Naive thymus-derived CD8-positive, alpha-beta T cell (primary cell): Measurements from ENCODE around the gene KRT81. TPM values are rescaled to one million over a fixed set of nuclear protein-coding genes. Genes with fewer than 3 reads are reported as not detected.
A peak's percentile ranks its signal among the peaks of the same experiment; 100 is the strongest.
"Not testable (repeated sequence)": the region's sequence is repeated elsewhere in the genome, so short reads cannot be mapped to it uniquely, and the experiment has no call there.

ENCODE experiments used
- ATAC-seq, 2 donors: fragments of 150-1000 bp; cut with Tn5 transposase in 1 of 2; sonication (Bioruptor Pico), chemical (Tn5 transposase) in 1 of 2; 1 replicate in 1 of 2; 2 replicates in 1 of 2; pipeline ENCODE4 v1.10.0; 2021; ENCODE audit warnings: mild to moderate bottlenecking in 2 of 2, moderate library complexity in 2 of 2
- POLR2A ChIA-PET: fragments of 350-600 bp; sonication (Branson Sonifier 250); formaldehyde crosslinking; loops from one replicate; lab custom pipeline; 2021; ENCODE audit warnings: antibody characterized with exemption; lab: Charles Lee
- DNase-seq, 10 donors: peaks; one replicate each; pipeline versions ENCODE4 v3.0.0 to v3.0.0-alpha.2; 2020 to 2022
- H3K27ac Mint-ChIP-seq, 10 donors: one replicate each; pipeline ENCODE4 v1.8.0; 2020 to 2022; ENCODE audit warnings: mild to moderate bottlenecking in 10 of 10, mixed read lengths in 10 of 10, moderate library complexity in 4 of 10, inconsistent platforms in 1 of 10
- H3K27me3 Mint-ChIP-seq, 5 donors: one replicate each; pipeline ENCODE4 v1.8.0; 2021 to 2022; ENCODE audit warnings: mixed read lengths in 5 of 5
- H3K36me3 Mint-ChIP-seq, 3 donors: one replicate each; pipeline ENCODE4 v1.8.0; 2020 to 2022; ENCODE audit warnings: mixed read lengths in 3 of 3, mild to moderate bottlenecking in 2 of 3, inconsistent platforms in 1 of 3
- H3K4me1 Mint-ChIP-seq, 4 donors: one replicate each; pipeline ENCODE4 v1.8.0; 2021 to 2022; ENCODE audit warnings: mixed read lengths in 4 of 4
- H3K4me3 Mint-ChIP-seq, 10 donors: one replicate each; pipeline ENCODE4 v1.8.0; 2020 to 2022; ENCODE audit warnings: mild to moderate bottlenecking in 10 of 10, mixed read lengths in 10 of 10, moderate library complexity in 6 of 10, inconsistent platforms in 1 of 10
- H3K9me3 Mint-ChIP-seq, 9 donors: one replicate each; pipeline ENCODE4 v1.8.0; 2020 to 2022; ENCODE audit warnings: mixed read lengths in 9 of 9, mild to moderate bottlenecking in 3 of 9, inconsistent platforms in 1 of 9, moderate library complexity in 1 of 9
- polyA plus RNA-seq, 3 donors: library from polyadenylated mRNA; unstranded; fragments of 300-500 nt; fragmentation: Illumina TruSeq; gene quantifications; one replicate each; pipeline ENCODE4 v1.2.3, GENCODE V29; 2021
- total RNA-seq, 8 experiments: library from RNA in 2 of 8; stranded (reverse) in 2 of 8; gene quantifications; one replicate each; pipeline ENCODE4 v1.2.3 and lab custom pipeline; 2021 to 2026

Gene KRT81
- total and polyA plus RNA-seq, 5 experiments from 2014 or later = not detected

GRCh38 chr12:52245259-52245961, 45.9 kb downstream of the KRT81 start:
- DNase-seq (no peak), ATAC-seq (no peak)
- H3K4me3 Mint-ChIP-seq = no peak overlapping the region
- H3K27me3 Mint-ChIP-seq = peaks cover 8 to 45% (median 29%) of the 10 kb centered on the region in 5 donors
- POLR2A ChIA-PET = no interaction called here
- peaks cover 19 to 26% (median 21%) of the 10 kb centered on the region in 4 donors for H3K4me1 Mint-ChIP-seq
- H3K27ac Mint-ChIP-seq = peak overlapping the region in 2 of 10 donors; percentile 39 to 50
- H3K9me3 Mint-ChIP-seq = no peaks in the 10 kb centered on the region
- no peaks in the 10 kb centered on the region for H3K36me3 Mint-ChIP-seq

GRCh38 chr12:52244615-52244994, 46.7 kb downstream of the KRT81 start:
- ATAC-seq (no peak), DNase-seq (no peak)
- POLR2A ChIA-PET = no interaction called here
- no peaks in the 10 kb centered on the region for H3K36me3 Mint-ChIP-seq
- H3K27ac Mint-ChIP-seq = peak overlapping the region in 7 of 10 donors; percentile 22 to 92 (median 69)
- H3K9me3 Mint-ChIP-seq = no peaks in the 10 kb centered on the region
- H3K4me3 Mint-ChIP-seq = peak overlapping the region in 1 of 10 donors; percentile 65
- H3K27me3 Mint-ChIP-seq = peaks cover 4 to 38% (median 24%) of the 10 kb centered on the region in 5 donors
- peaks cover 14 to 21% (median 16%) of the 10 kb centered on the region in 4 donors for H3K4me1 Mint-ChIP-seq

DNA sequence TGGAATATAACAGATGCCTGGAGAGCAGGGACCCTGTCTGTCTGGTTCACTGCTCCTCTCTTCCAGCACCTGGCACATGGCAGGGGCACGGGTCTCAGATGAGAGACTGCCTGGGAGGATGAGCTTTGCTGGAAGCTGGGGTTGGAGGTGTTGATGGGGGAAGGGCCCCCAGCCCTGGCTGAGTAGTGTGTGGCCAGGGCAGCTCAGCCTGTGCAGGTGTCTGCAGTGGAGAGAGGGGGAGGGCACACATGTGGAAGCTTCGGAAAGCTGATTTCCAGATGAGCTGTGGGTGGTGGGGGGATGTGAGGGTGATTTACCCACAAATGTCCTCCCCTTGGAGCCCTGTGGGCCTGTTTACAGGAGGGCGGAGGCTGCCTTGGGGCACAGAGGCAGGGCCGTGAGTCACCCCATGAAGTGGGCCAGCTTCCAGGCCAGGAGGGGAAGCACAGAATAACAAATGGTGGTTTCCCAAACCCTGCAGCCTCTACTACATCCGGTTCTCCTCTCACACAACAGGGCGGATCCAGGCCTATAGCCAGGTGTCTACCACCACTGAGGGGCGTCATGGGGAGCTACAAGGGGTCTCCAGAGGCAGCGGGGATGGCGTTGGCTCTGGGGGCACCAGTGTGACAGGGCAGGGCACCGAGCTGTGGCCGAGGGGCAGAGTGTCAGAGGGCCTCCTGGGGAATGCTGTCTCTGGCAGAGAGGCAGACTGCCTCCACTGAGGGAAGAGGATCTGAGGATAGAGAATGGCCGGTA, 47.3 kb downstream of the KRT81 start:
- POLR2A ChIA-PET = no interaction called here
- peaks cover 11 to 20% (median 13%) of the 10 kb centered on the region in 4 donors for H3K4me1 Mint-ChIP-seq
- no peaks in the 10 kb centered on the region for H3K36me3 Mint-ChIP-seq
- H3K9me3 Mint-ChIP-seq = no peaks in the 10 kb centered on the region
- peaks cover 0 to 38% (median 19%) of the 10 kb centered on the region in 5 donors for H3K27me3 Mint-ChIP-seq
- DNase-seq (peak in 8 of 10 donors; percentile 16 to 80 (median 32)), ATAC-seq (peak; percentile 97 to 98)
- H3K27ac Mint-ChIP-seq = peak overlapping the region in 7 of 10 donors; percentile 34 to 92 (median 69)
- H3K4me3 Mint-ChIP-seq = peak overlapping the region in 4 of 10 donors; percentile 33 to 65 (median 40)

DNA sequence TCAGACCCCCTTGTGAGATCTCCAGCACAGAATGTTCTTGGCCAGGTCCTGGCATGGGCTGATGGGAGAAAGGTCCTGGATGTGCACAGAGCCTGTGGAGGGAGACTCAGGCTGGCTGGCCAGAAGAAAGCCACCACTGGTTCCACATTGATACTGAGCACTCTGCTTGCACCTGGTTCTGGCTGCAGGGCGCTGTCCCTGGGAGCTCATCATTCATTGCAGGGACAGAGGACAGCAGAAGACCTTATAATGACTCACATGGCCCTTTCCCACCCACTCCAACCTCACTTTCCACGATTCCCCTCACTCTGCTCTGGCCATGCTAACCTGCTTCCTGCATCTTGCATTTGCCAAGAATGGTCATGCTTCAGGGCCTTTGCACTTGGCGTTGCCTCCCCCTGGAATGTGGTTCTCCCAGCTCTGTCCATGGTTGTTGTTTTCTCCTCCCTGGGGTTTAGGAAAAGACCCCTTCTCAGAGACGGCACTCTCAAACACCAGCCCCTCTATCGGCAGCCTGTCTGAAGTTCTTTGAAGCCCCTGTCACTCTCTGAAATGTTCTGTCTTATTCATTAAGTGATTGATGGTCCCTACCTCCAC, 48.0 kb downstream of the KRT81 start:
- ATAC-seq (no peak), DNase-seq (no peak)
- peak overlapping the region in 3 of 10 donors; percentile 33 to 65 (median 45) for H3K4me3 Mint-ChIP-seq
- peaks cover 12 to 20% (median 13%) of the 10 kb centered on the region in 4 donors for H3K4me1 Mint-ChIP-seq
- POLR2A ChIA-PET = no interaction called here
- H3K9me3 Mint-ChIP-seq = no peaks in the 10 kb centered on the region
- H3K36me3 Mint-ChIP-seq = no peaks in the 10 kb centered on the region
- H3K27ac Mint-ChIP-seq = peak overlapping the region in 6 of 10 donors; percentile 7 to 92 (median 72)
- peaks cover 0 to 37% (median 13%) of the 10 kb centered on the region in 5 donors for H3K27me3 Mint-ChIP-seq

DNA sequence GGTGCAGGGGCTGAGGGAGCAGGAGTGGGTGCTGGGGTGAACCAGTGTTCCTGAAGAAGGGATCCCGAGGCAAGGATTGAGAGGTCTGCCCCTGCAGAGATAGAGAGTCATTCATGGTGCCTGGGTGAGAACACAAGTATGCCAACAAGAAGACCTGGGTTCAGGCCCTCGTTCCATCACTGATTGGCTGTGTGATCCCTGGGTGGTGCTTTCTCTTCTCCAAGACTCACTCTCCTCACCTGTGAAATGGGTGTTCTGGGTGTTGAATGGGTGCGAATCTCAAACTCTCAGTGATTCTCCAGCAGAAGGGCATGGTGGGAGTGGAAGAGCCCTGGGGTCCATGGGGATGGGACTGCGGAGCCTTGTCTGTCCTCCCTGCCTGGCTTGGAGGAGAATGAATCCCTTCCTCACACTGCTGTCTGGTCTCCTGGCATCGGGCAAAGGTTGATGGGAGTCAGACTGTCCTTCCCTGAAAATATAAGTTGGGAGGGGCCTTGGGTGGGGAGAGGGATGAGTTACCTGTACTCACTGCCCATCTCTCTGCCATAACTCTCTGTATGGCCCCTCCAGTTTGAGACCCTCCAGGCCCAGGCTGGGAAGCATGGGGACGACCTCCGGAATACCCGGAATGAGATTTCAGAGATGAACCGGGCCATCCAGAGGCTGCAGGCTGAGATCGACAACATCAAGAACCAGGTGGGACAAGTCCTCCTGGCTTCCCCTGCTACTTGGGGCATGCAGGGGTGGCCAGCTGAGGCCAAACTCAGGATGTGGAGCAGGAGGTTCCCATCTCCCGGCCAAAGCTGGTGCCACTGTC, 48.7 kb downstream of the KRT81 start:
- no peak for DNase-seq
- Mint-ChIP-seq H3K36me3 (no peaks in the 10 kb centered on the region), H3K4me1 (peaks cover 12 to 20% (median 13%) of the 10 kb centered on the region in 4 donors), H3K4me3 (no peak overlapping the region), H3K27me3 (peaks cover 0 to 30% (median 7%) of the 10 kb centered on the region in 5 donors), H3K27ac (peak overlapping the region in 2 of 10 donors; percentile 25 to 26), H3K9me3 (no peaks in the 10 kb centered on the region)
- ATAC-seq = no peak
- POLR2A ChIA-PET = no interaction called here

DNA sequence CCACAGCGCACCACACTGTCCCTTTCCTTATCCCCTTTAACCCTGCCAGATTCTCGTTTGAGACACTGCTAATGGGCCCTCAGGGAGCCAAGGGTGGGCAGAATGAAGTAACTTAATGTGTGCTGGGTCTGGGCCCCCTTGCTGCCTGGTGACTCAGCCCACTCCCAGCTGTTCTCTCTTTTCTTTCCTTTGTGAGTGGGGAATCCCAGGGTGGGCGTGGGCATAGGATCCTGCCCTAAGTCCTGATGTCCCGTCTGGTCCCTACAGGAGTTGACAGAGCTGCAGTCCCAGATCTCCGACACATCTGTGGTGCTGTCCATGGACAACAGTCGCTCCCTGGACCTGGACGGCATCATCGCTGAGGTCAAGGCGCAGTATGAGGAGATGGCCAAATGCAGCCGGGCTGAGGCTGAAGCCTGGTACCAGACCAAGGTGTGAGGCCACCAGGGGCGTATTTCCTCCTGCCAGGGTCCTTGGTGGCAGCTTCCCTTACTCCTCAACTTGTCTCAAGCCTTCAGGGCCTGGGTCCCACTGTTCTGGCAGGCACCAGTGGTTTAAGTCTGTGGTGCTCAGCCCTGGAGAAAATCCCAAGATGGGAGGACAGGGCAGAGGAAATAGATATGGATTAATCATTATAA, 50.0 kb downstream of the KRT81 start:
- Mint-ChIP-seq H3K9me3 (no peaks in the 10 kb centered on the region), H3K27me3 (peaks cover 0 to 18% (median 2%) of the 10 kb centered on the region in 5 donors), H3K36me3 (no peaks in the 10 kb centered on the region), H3K4me1 (peaks cover 12 to 20% (median 13%) of the 10 kb centered on the region in 4 donors), H3K4me3 (no peak overlapping the region), H3K27ac (no peak overlapping the region)
- DNase-seq (no peak), ATAC-seq (no peak)
- POLR2A ChIA-PET = no interaction called here

DNA sequence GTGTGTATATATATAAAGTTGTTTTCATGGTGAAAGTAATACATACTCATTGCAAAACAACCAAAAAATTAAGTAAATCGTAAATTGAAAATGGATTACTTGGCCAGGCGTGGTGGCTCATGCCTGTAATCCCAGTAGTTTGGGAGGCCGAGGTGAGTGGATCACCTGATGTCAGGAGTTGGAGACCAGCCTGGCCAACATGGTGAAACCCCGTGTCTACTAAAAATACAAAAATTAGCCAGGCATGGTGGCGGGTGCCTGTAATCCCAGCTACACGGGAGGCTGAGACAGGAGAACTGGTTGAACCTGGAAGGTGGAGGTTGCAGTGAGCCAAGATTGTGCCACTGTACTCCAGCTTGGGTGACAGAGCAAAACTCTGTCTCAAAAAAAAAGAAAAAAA, 51.1 kb downstream of the KRT81 start:
- POLR2A ChIA-PET, H3K4me3 Mint-ChIP-seq, DNase-seq, H3K36me3 Mint-ChIP-seq, ATAC-seq, H3K9me3 Mint-ChIP-seq, H3K27ac Mint-ChIP-seq: not testable (repeated sequence)
- Mint-ChIP-seq H3K27me3 (peaks cover 0 to 21% (median 5%) of the 10 kb centered on the region in 5 donors), H3K4me1 (peaks cover 12 to 20% (median 14%) of the 10 kb centered on the region in 4 donors)

DNA sequence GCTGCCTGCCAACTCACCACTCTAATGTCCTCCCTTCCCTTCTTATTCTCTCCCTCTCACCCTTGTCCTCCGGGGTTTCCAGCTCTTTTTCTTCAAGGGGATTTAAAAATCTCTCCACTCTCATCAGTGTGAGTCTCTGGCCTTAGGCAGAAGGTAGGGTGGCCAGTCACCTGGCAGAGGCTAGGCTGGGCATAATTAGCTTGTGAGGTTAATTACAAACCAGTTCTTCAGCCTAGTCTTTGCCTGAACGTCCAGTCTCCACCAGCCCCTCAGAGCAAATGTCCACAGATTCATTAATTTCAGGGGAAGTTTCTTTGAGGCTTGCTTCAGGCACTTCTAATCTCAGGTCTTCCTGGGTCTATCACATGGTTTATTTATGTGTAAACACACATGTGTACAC, 51.6 kb downstream of the KRT81 start:
- Mint-ChIP-seq H3K4me1 (peaks cover 12 to 15% (median 14%) of the 10 kb centered on the region in 4 donors), H3K4me3 (no peak overlapping the region), H3K27me3 (peaks cover 0 to 26% (median 6%) of the 10 kb centered on the region in 5 donors), H3K36me3 (no peaks in the 10 kb centered on the region), H3K27ac (no peak overlapping the region), H3K9me3 (no peaks in the 10 kb centered on the region)
- DNase-seq (no peak), ATAC-seq (no peak)
- POLR2A ChIA-PET = no interaction called here

- no peaks in the 10 kb centered on the region for H3K36me3 Mint-ChIP-seq
- H3K9me3 Mint-ChIP-seq = no peaks in the 10 kb centered on the region
Observed at GRCh38 chr12:52238916-52239646, 52.3 kb downstream of the KRT81 start.

GRCh38 chr12:52238207-52238840, 53.0 kb downstream of the KRT81 start:
- POLR2A ChIA-PET = no interaction called here
- H3K27ac Mint-ChIP-seq = no peak overlapping the region

More at GRCh38 chr12:52238916-52239646, 52.3 kb downstream of the KRT81 start:
- peaks cover 4 to 33% (median 12%) of the 10 kb centered on the region in 5 donors for H3K27me3 Mint-ChIP-seq
- DNase-seq = no peak
- no peak overlapping the region for H3K27ac Mint-ChIP-seq
- ATAC-seq = no peak
- H3K4me1 Mint-ChIP-seq = peaks cover 8 to 11% (median 10%) of the 10 kb centered on the region in 4 donors
- H3K4me3 Mint-ChIP-seq = peak overlapping the region in 1 of 10 donors; percentile 38
- POLR2A ChIA-PET = no interaction called here

More at GRCh38 chr12:52238207-52238840, 53.0 kb downstream of the KRT81 start:
- no peak overlapping the region for H3K4me3 Mint-ChIP-seq
- ATAC-seq (no peak), DNase-seq (no peak)
- peaks cover 4 to 40% (median 17%) of the 10 kb centered on the region in 5 donors for H3K27me3 Mint-ChIP-seq
- H3K9me3 Mint-ChIP-seq = no peaks in the 10 kb centered on the region
- peaks cover under 1 to 5% (median 4%) of the 10 kb centered on the region in 4 donors for H3K4me1 Mint-ChIP-seq
- H3K36me3 Mint-ChIP-seq = no peaks in the 10 kb centered on the region
